Activated naive CD4-positive, alpha-beta T cell treated with anti-CD3 and anti-CD28 coated beads for 36 hours (primary cell): Measurements from ENCODE around the gene CENPF. TPM values are rescaled to one million over a fixed set of nuclear protein-coding genes. Genes with fewer than 3 reads are reported as not detected.
"Not testable (repeated sequence)": the region's sequence is repeated elsewhere in the genome, so short reads cannot be mapped to it uniquely, and the experiment has no call there.

Experiments
- CTCF ChIA-PET: fragments of 350-600 bp; sonication (Branson Sonifier 250); formaldehyde crosslinking; loops from one replicate; lab custom pipeline; 2021; ENCODE audit warnings: antibody characterized with exemption; lab: Charles Lee
- DNase-seq: peaks from one replicate; pipeline ENCODE4 v3.0.0-alpha.2; 2020
- H3K27ac Mint-ChIP-seq: one replicate; pipeline ENCODE4 v1.8.0; 2021; ENCODE audit warnings: mild to moderate bottlenecking, mixed read lengths
- H3K27me3 Mint-ChIP-seq: one replicate; pipeline ENCODE4 v1.8.0; 2021; ENCODE audit warnings: low read depth, mixed read lengths
- H3K36me3 Mint-ChIP-seq: one replicate; pipeline ENCODE4 v1.8.0; 2021; ENCODE audit warnings: low read depth, mixed read lengths
- H3K4me1 Mint-ChIP-seq: one replicate; pipeline ENCODE4 v1.8.0; 2021; ENCODE audit warnings: low read depth, mixed read lengths
- H3K4me3 Mint-ChIP-seq: one replicate; pipeline ENCODE4 v1.8.0; 2021; ENCODE audit warnings: mild to moderate bottlenecking, moderate library complexity, mixed read lengths
- H3K9me3 Mint-ChIP-seq: one replicate; pipeline ENCODE4 v1.8.0; 2021; ENCODE audit warnings: mixed read lengths
- intact Hi-C: fragments of 100-400 bp; cut with micrococcal nuclease; formaldehyde crosslinking; loops from one replicate; pipeline ENCODE4 v1.15.1; 2023
- total RNA-seq, 2 experiments: library from RNA; stranded (reverse); gene quantifications; one replicate each; pipeline ENCODE4 v1.2.3, GENCODE V29; 2021

Gene CENPF
- total RNA-seq, 2 experiments from 2014 or later: 116 to 128 TPM

- H3K36me3 Mint-ChIP-seq: peaks cover 15% of the 10 kb centered on the region
- DNase-seq, H3K4me1 Mint-ChIP-seq, H3K9me3 Mint-ChIP-seq, H3K27ac Mint-ChIP-seq, H3K27me3 Mint-ChIP-seq, CTCF ChIA-PET, H3K4me3 Mint-ChIP-seq: not testable (repeated sequence)
- intact Hi-C loops: loop anchor here (10.0 kb wide), 1 partner anchor 1753 kb away; the partner anchor contains the start of gene FLVCR1
Measured at GRCh38 chr1:214608216-214608783, 5.3 kb downstream of the CENPF start.

GRCh38 chr1:214608817-214609216 lies 5.8 kb downstream of the CENPF start:
- DNase-seq, H3K27me3 Mint-ChIP-seq: not testable (repeated sequence)
- intact Hi-C loops: loop anchor here (10.0 kb wide), 1 partner anchor 1754 kb away; the partner anchor contains the start of gene FLVCR1

GRCh38 chr1:214609692-214610091 lies 6.7 kb downstream of the CENPF start:
- intact Hi-C loops: loop anchor here (10.0 kb wide), 1 partner anchor 1755 kb away; the partner anchor contains the start of gene FLVCR1
- CTCF ChIA-PET: interaction anchor here (0.7 to 2.6 kb wide), 3 partner anchors 278 to 923 kb away, joined by 3 to 8 read pairs (median 7); no protein-coding TSS in a partner anchor
- DNase-seq: no peak
- Mint-ChIP-seq H3K9me3 (peaks cover 5% of the 10 kb centered on the region), H3K4me1 (peaks cover 1% of the 10 kb centered on the region), H3K27me3 (no peaks in the 10 kb centered on the region), H3K36me3 (peaks cover 21% of the 10 kb centered on the region), H3K4me3 (no peak overlapping the region), H3K27ac (no peak overlapping the region)

More at GRCh38 chr1:214608817-214609216, 5.8 kb downstream of the CENPF start:
- H3K4me3 Mint-ChIP-seq, H3K27ac Mint-ChIP-seq, CTCF ChIA-PET, H3K9me3 Mint-ChIP-seq, H3K4me1 Mint-ChIP-seq: not testable (repeated sequence)
- peaks cover 18% of the 10 kb centered on the region for H3K36me3 Mint-ChIP-seq

- intact Hi-C loops, H3K27me3 Mint-ChIP-seq, DNase-seq, H3K4me3 Mint-ChIP-seq, H3K9me3 Mint-ChIP-seq, H3K4me1 Mint-ChIP-seq, H3K27ac Mint-ChIP-seq: not testable (repeated sequence)
- CTCF ChIA-PET: interaction anchor here (0.7 to 2.6 kb wide), 3 partner anchors 278 to 923 kb away, joined by 3 to 8 read pairs (median 7); no protein-coding TSS in a partner anchor
- peaks cover 22% of the 10 kb centered on the region for H3K36me3 Mint-ChIP-seq
Measured at GRCh38 chr1:214610136-214610535, 7.1 kb downstream of the CENPF start.

- Mint-ChIP-seq H3K4me3 (no peak overlapping the region), H3K27me3 (no peaks in the 10 kb centered on the region), H3K27ac (no peak overlapping the region), H3K36me3 (peaks cover 24% of the 10 kb centered on the region), H3K4me1 (peaks cover 10% of the 10 kb centered on the region), H3K9me3 (no peaks in the 10 kb centered on the region)
- intact Hi-C loops: no loop called here
- CTCF ChIA-PET: interaction anchor here (0.7 kb wide), 1 partner anchor 261 kb away, joined by 3 read pairs; no protein-coding TSS in a partner anchor
- DNase-seq: no peak
Measured at GRCh38 chr1:214615109-214615508, 12.1 kb downstream of the CENPF start.

- peaks cover 10% of the 10 kb centered on the region for H3K4me1 Mint-ChIP-seq
- intact Hi-C loops: no loop called here
- CTCF ChIA-PET: interaction anchor here (1.3 kb wide), 1 partner anchor 13 kb away, joined by 3 read pairs; the partner anchor contains the start of gene CENPF
- H3K4me3 Mint-ChIP-seq: no peak overlapping the region
- no peak overlapping the region for H3K27ac Mint-ChIP-seq
- no peak for DNase-seq
- H3K27me3 Mint-ChIP-seq: no peaks in the 10 kb centered on the region
- H3K9me3 Mint-ChIP-seq: no peaks in the 10 kb centered on the region
- peaks cover 31% of the 10 kb centered on the region for H3K36me3 Mint-ChIP-seq
Measured at GRCh38 chr1:214615871-214616270, 12.9 kb downstream of the CENPF start.

GRCh38 chr1:214617246-214617645 lies 14.3 kb downstream of the CENPF start:
- Mint-ChIP-seq H3K36me3 (peaks cover 41% of the 10 kb centered on the region), H3K9me3 (no peaks in the 10 kb centered on the region), H3K4me1 (peaks cover 10% of the 10 kb centered on the region), H3K4me3 (no peak overlapping the region), H3K27me3 (no peaks in the 10 kb centered on the region), H3K27ac (no peak overlapping the region)
- intact Hi-C loops: no loop called here
- DNase-seq: no peak
- CTCF ChIA-PET: interaction anchor here (0.6 to 1.6 kb wide), 4 partner anchors 11 to 520 kb away, joined by 3 to 9 read pairs (median 3); partner anchors contain the start of gene CENPF

GRCh38 chr1:214617843-214618242 lies 14.8 kb downstream of the CENPF start:
- no peak overlapping the region for H3K4me3 Mint-ChIP-seq
- CTCF ChIA-PET: interaction anchor here (1.0 to 1.6 kb wide), 2 partner anchors 10 kb away, joined by 4 to 9 read pairs; no protein-coding TSS in a partner anchor
- no peaks in the 10 kb centered on the region for H3K9me3 Mint-ChIP-seq
- peaks cover 10% of the 10 kb centered on the region for H3K4me1 Mint-ChIP-seq
- intact Hi-C loops: loop anchor here (2.0 kb wide), 1 partner anchor 13 kb away; no protein-coding TSS in a partner anchor
- H3K36me3 Mint-ChIP-seq: peaks cover 41% of the 10 kb centered on the region
- no peak for DNase-seq
- no peaks in the 10 kb centered on the region for H3K27me3 Mint-ChIP-seq
- no peak overlapping the region for H3K27ac Mint-ChIP-seq

GRCh38 chr1:214621236-214621635 lies 18.2 kb downstream of the CENPF start:
- CTCF ChIA-PET: no interaction called here
- no peak for DNase-seq
- Mint-ChIP-seq H3K4me1 (peaks cover 10% of the 10 kb centered on the region), H3K36me3 (peaks cover 35% of the 10 kb centered on the region), H3K4me3 (no peak overlapping the region), H3K27ac (no peak overlapping the region), H3K27me3 (no peaks in the 10 kb centered on the region), H3K9me3 (no peaks in the 10 kb centered on the region)
- intact Hi-C loops: loop anchor here (10.0 kb wide), 1 partner anchor 214 kb away; no protein-coding TSS in a partner anchor

GRCh38 chr1:214623430-214623829 lies 20.4 kb downstream of the CENPF start:
- Mint-ChIP-seq H3K9me3 (no peaks in the 10 kb centered on the region), H3K4me1 (peaks cover under 1% of the 10 kb centered on the region), H3K27me3 (no peaks in the 10 kb centered on the region), H3K27ac (no peak overlapping the region), H3K36me3 (peaks cover 30% of the 10 kb centered on the region), H3K4me3 (no peak overlapping the region)
- intact Hi-C loops: loop anchor here (10.0 kb wide), 1 partner anchor 211 kb away; no protein-coding TSS in a partner anchor
- no peak for DNase-seq
- CTCF ChIA-PET: interaction anchor here (0.7 kb wide), 1 partner anchor 19 kb away, joined by 3 read pairs; no protein-coding TSS in a partner anchor

GRCh38 chr1:214632091-214632490 lies 29.1 kb downstream of the CENPF start:
- no peak for DNase-seq
- Mint-ChIP-seq H3K36me3 (peaks cover 55% of the 10 kb centered on the region), H3K4me1 (peaks cover 22% of the 10 kb centered on the region), H3K27ac (no peak overlapping the region), H3K27me3 (no peaks in the 10 kb centered on the region), H3K9me3 (no peaks in the 10 kb centered on the region), H3K4me3 (no peak overlapping the region)
- CTCF ChIA-PET: interaction anchor here (0.6 to 0.9 kb wide), 4 partner anchors 28 to 284 kb away, joined by 3 to 4 read pairs (median 3); no protein-coding TSS in a partner anchor
- intact Hi-C loops: loop anchor here (5.0 kb wide), 1 partner anchor 370 kb away; no protein-coding TSS in a partner anchor

GRCh38 chr1:214633686-214634085 lies 30.7 kb downstream of the CENPF start:
- H3K27ac Mint-ChIP-seq: no peak overlapping the region
- no peak overlapping the region for H3K4me3 Mint-ChIP-seq
- DNase-seq: no peak
- CTCF ChIA-PET: no interaction called here
- peaks cover 64% of the 10 kb centered on the region for H3K36me3 Mint-ChIP-seq
- H3K27me3 Mint-ChIP-seq: no peaks in the 10 kb centered on the region
- H3K4me1 Mint-ChIP-seq: peaks cover 38% of the 10 kb centered on the region
- intact Hi-C loops: loop anchor here (5.0 kb wide), 1 partner anchor 371 kb away; no protein-coding TSS in a partner anchor
- H3K9me3 Mint-ChIP-seq: no peaks in the 10 kb centered on the region
